Hepatocyte (in vitro differentiated cells): ENCODE results near the gene RANBP1. TPM values are rescaled to one million over a fixed set of nuclear protein-coding genes. Genes with fewer than 3 reads are reported as not detected.

Source experiments
- DNase-seq: peaks from one replicate; pipeline ENCODE4 v3.0.0-alpha.2; 2016; ENCODE audit warnings: low spot score
- H2AFZ ChIP-seq: fragments of 200-600 bp; sonication (generic); 2 replicates; pipeline ENCODE4 v1.6.0; 2016; ENCODE audit warnings: antibody characterized with exemption, mild to moderate bottlenecking
- H3K27ac ChIP-seq: fragments of 200-600 bp; sonication (generic); 2 replicates; pipeline ENCODE4 v1.5.1; 2016; ENCODE audit warnings: mild to moderate bottlenecking
- H3K27me3 ChIP-seq: fragments of 200-600 bp; sonication (generic); 2 replicates; pipeline ENCODE4 v1.6.1; 2016
- H3K36me3 ChIP-seq: fragments of 200-600 bp; sonication (generic); replicated peaks from 2 replicates; pipeline ENCODE4 v1.5.1; 2016; ENCODE audit warnings: low read depth; ENCODE audit not compliant: insufficient read depth
- H3K4me1 ChIP-seq: fragments of 200-600 bp; sonication (generic); 2 replicates; pipeline ENCODE4 v1.5.1; 2016; ENCODE audit warnings: mild to moderate bottlenecking, moderate library complexity; ENCODE audit not compliant: insufficient read depth
- H3K4me2 ChIP-seq: fragments of 200-600 bp; sonication (generic); 2 replicates; pipeline ENCODE4 v1.6.0; 2016
- H3K4me3 ChIP-seq: fragments of 200-600 bp; sonication (generic); 2 replicates; pipeline ENCODE4 v1.5.1; 2016; ENCODE audit warnings: mild to moderate bottlenecking
- H3K79me2 ChIP-seq: fragments of 200-600 bp; sonication (generic); 2 replicates; pipeline ENCODE4 v1.6.0; 2017; ENCODE audit warnings: mild to moderate bottlenecking
- H3K9me2 ChIP-seq: fragments of 200-600 bp; sonication (generic); replicated peaks from 2 replicates; pipeline ENCODE4 v1.6.0; 2017; ENCODE audit warnings: mild to moderate bottlenecking; ENCODE audit not compliant: insufficient read depth
- H3K9me3 ChIP-seq: fragments of 200-600 bp; sonication (generic); 2 replicates; pipeline ENCODE4 v1.5.1; 2016; ENCODE audit warnings: low read depth, mild to moderate bottlenecking
- H4K20me1 ChIP-seq: fragments of 200-600 bp; sonication (generic); 2 replicates; pipeline ENCODE4 v1.6.0; 2016; ENCODE audit warnings: mild to moderate bottlenecking; ENCODE audit not compliant: insufficient read depth, poor library complexity, severe bottlenecking
- CTCF ChIP-seq: fragments of 200-600 bp; sonication (generic); IDR thresholded peaks from 2 replicates; pipeline ENCODE4 v1.5.1; 2016; ENCODE audit warnings: antibody characterized with exemption, mild to moderate bottlenecking; ENCODE audit not compliant: poor library complexity
- EZH2 ChIP-seq: fragments of 200-600 bp; sonication (generic); IDR thresholded peaks from 2 replicates; pipeline ENCODE4 v1.6.1; 2016; ENCODE audit warnings: antibody characterized with exemption, mild to moderate bottlenecking, borderline replicate concordance
- EZH2phosphoT487 ChIP-seq: fragments of 200-600 bp; sonication (generic); IDR thresholded peaks from one replicate; pipeline ENCODE4 v1.6.1; 2018; ENCODE audit warnings: antibody characterized with exemption, mild to moderate bottlenecking, low read depth, moderate library complexity; ENCODE audit not compliant: unreplicated experiment, severe bottlenecking
- WGBS: methylation state at CpG from one replicate; pipeline ENCODE4 v1.1.6; 2016; ENCODE audit warnings: low lambda C conversion rate; ENCODE audit errors: missing lambda C conversion rate; 5-methylcytosine and 5-hydroxymethylcytosine counted together
- polyA plus RNA-seq: library from polyadenylated mRNA; unstranded; fragments of >200 nt; fragmentation: Nextera tagmentation; extraction: Ambion mirVana; gene quantifications from 2 replicates; pipeline ENCODE4 v1.2.1, GENCODE V29; 2016
- total RNA-seq: library from RNA; depleted of rRNA; stranded (reverse); fragments of >200 nt; gene quantifications from 2 replicates; pipeline ENCODE4 v1.2.3, GENCODE V29; 2014

The RANBP1 gene
- total and polyA plus RNA-seq, 2 experiments from 2014 or later, result 189 to 227 TPM

GRCh38 chr22:20095521-20095920, 20.4 kb upstream of the RANBP1 start:
- H3K79me2 ChIP-seq, result peaks cover 22% of the 10 kb centered on the region
- no peak overlapping the region for H3K4me2 ChIP-seq
- H3K4me1 ChIP-seq, result no peaks in the 10 kb centered on the region
- H3K27ac ChIP-seq, result no peak overlapping the region
- no peaks in the 10 kb centered on the region for H3K27me3 ChIP-seq
- DNase-seq, result no peak
- 99% methylated on average over 4 of the region's 4 CpGs for WGBS
- no peak overlapping the region for H3K4me3 ChIP-seq
- TF ChIP-seq EZH2phosphoT487 (no peak), EZH2 (no peak), CTCF (no peak)
- H3K9me2 ChIP-seq, result no peaks in the 10 kb centered on the region
- H4K20me1 ChIP-seq, result no peaks in the 10 kb centered on the region
- no peaks in the 10 kb centered on the region for H3K9me3 ChIP-seq
- no peaks in the 10 kb centered on the region for H3K36me3 ChIP-seq
- no peak overlapping the region for H2AFZ ChIP-seq

- no peak for TF ChIP-seq EZH2phosphoT487
- no peak for TF ChIP-seq CTCF
- no peak for TF ChIP-seq EZH2
- 94% methylated on average over 2 of the region's 2 CpGs for WGBS
Measured at GRCh38 chr22:20096574-20097420, 19.1 kb upstream of the RANBP1 start.

GRCh38 chr22:20099099-20099711, 16.7 kb upstream of the RANBP1 start:
- DNase-seq, result no peak
- Histone ChIP-seq H3K27ac (no peak overlapping the region), H3K79me2 (peaks cover 33% of the 10 kb centered on the region), H3K9me2 (no peaks in the 10 kb centered on the region), H3K27me3 (no peaks in the 10 kb centered on the region), H3K4me1 (no peaks in the 10 kb centered on the region), H3K4me3 (no peak overlapping the region), H3K9me3 (no peaks in the 10 kb centered on the region), H2AFZ (no peak overlapping the region), H4K20me1 (no peaks in the 10 kb centered on the region), H3K36me3 (no peaks in the 10 kb centered on the region), H3K4me2 (no peak overlapping the region)
- TF ChIP-seq EZH2phosphoT487, result no peak
- TF ChIP-seq EZH2, result no peak
- no peak for TF ChIP-seq CTCF
- WGBS, result 100% methylated on average over 6 of the region's 6 CpGs

More at GRCh38 chr22:20096574-20097420, 19.1 kb upstream of the RANBP1 start:
- no peaks in the 10 kb centered on the region for H3K9me3 ChIP-seq
- H3K4me3 ChIP-seq, result no peak overlapping the region
- DNase-seq, result no peak
- H3K4me2 ChIP-seq, result no peak overlapping the region
- H3K36me3 ChIP-seq, result no peaks in the 10 kb centered on the region
- no peaks in the 10 kb centered on the region for H4K20me1 ChIP-seq
- H2AFZ ChIP-seq, result no peak overlapping the region
- peaks cover 26% of the 10 kb centered on the region for H3K79me2 ChIP-seq
- no peaks in the 10 kb centered on the region for H3K9me2 ChIP-seq
- no peak overlapping the region for H3K27ac ChIP-seq
- no peaks in the 10 kb centered on the region for H3K4me1 ChIP-seq
- H3K27me3 ChIP-seq, result no peaks in the 10 kb centered on the region
